Common myeloid progenitor, CD34-positive (primary cell): ENCODE data around the gene TLR5.
"Not testable (repeated sequence)": the region's sequence is repeated elsewhere in the genome, so short reads cannot be mapped to it uniquely, and the experiment has no call there.

ENCODE experiments used
- CTCF ChIA-PET: fragments of 350-600 bp; sonication (Branson Sonifier 250); formaldehyde crosslinking; loops from one replicate; lab custom pipeline; 2021; ENCODE audit warnings: antibody characterized with exemption; lab: Charles Lee
- POLR2A ChIA-PET: fragments of 350-600 bp; sonication (Branson Sonifier 250); formaldehyde crosslinking; loops from one replicate; lab custom pipeline; 2021; ENCODE audit warnings: antibody characterized with exemption; lab: Charles Lee
- DNase-seq, 3 donors: peaks; one replicate each; pipeline versions ENCODE4 v3.0.0 to v3.0.0-alpha.2; 2013
- H3K27ac ChIP-seq, 2 experiments: 1 replicate in 1 of 2; 2 replicates in 1 of 2; pipeline ENCODE4 v1.7.0; 2013; ENCODE audit warnings: inconsistent platforms in 2 of 2, low read length in 2 of 2, mild to moderate bottlenecking in 2 of 2, low read depth in 1 of 2, moderate library complexity in 1 of 2; ENCODE audit not compliant: severe bottlenecking in 2 of 2, insufficient read depth in 1 of 2, poor library complexity in 1 of 2
- H3K27me3 ChIP-seq, 5 experiments: replicated peaks in 2 of 5; 1 replicate in 3 of 5; 2 replicates in 2 of 5; pipeline versions ENCODE4 v1.6.1 to v1.7.0; 2013; ENCODE audit warnings: low read length in 4 of 5, mild to moderate bottlenecking in 2 of 5, moderate library complexity in 2 of 5, inconsistent platforms in 1 of 5; ENCODE audit not compliant: insufficient read depth in 5 of 5, control insufficient read depth in 4 of 5
- H3K36me3 ChIP-seq, 4 experiments: 1 replicate in 2 of 4; 2 replicates in 2 of 4; pipeline versions ENCODE4 v1.6.1 to v1.7.0; 2013; ENCODE audit warnings: low read length in 3 of 4, control low read depth in 1 of 4, mild to moderate bottlenecking in 1 of 4; ENCODE audit not compliant: control insufficient read depth in 4 of 4, insufficient read depth in 4 of 4
- H3K4me1 ChIP-seq, 4 experiments: 1 replicate in 3 of 4; 2 replicates in 1 of 4; pipeline versions ENCODE4 v1.6.1 to v1.7.1; 2013; ENCODE audit warnings: low read length in 3 of 4, mild to moderate bottlenecking in 3 of 4, control low read depth in 1 of 4, inconsistent platforms in 1 of 4, moderate library complexity in 1 of 4; ENCODE audit not compliant: control insufficient read depth in 4 of 4, insufficient read depth in 4 of 4; ENCODE audit errors: control extremely low read depth in 1 of 4
- H3K4me3 ChIP-seq, 7 experiments: 1 replicate in 4 of 7; 2 replicates in 3 of 7; pipeline versions ENCODE4 v1.5.1 to v1.7.0; 2013; ENCODE audit warnings: mild to moderate bottlenecking in 7 of 7, low read length in 6 of 7, moderate library complexity in 6 of 7, inconsistent platforms in 2 of 7, low read depth in 2 of 7, control low read depth in 1 of 7; ENCODE audit not compliant: insufficient read depth in 4 of 7, control insufficient read depth in 1 of 7; ENCODE audit errors: extremely low read depth in 1 of 7
- H3K9me3 ChIP-seq, 5 experiments: 1 replicate in 4 of 5; 2 replicates in 1 of 5; pipeline versions ENCODE4 v1.6.1 to v1.7.1; 2013; ENCODE audit warnings: low read length in 4 of 5, mild to moderate bottlenecking in 2 of 5, inconsistent platforms in 1 of 5, low read depth in 1 of 5, moderate library complexity in 1 of 5; ENCODE audit not compliant: control insufficient read depth in 4 of 5, insufficient read depth in 2 of 5; ENCODE audit errors: control extremely low read depth in 1 of 5
- WGBS: methylation state at CpG from one replicate; pipeline ENCODE4 v1.1.5; 2013; ENCODE audit not compliant: insufficient coverage; 5-methylcytosine and 5-hydroxymethylcytosine counted together

Gene TLR5

DNA sequence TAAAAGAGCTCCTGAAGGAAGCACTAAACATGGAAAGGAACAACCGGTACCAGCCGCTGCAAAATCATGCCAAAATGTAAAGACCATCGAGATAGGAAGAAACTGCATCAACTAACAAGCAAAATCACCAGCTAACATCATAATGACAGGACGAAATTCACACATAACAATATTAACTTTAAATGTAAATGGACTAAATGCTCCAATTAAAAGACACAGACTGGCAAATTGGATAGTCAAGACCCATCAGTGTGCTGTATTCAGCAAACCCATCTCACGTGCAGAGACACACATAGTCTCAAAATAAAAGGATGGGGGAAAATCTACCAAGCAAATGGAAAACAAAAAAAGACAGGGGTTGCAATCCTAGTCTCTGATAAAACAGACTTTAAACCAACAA, 26.4 kb upstream of the TLR5 start:
- H3K27me3 ChIP-seq, H3K27ac ChIP-seq, POLR2A ChIA-PET, H3K36me3 ChIP-seq, H3K9me3 ChIP-seq, H3K4me3 ChIP-seq, H3K4me1 ChIP-seq, DNase-seq: not testable (repeated sequence)
- WGBS = no CpG with 5 or more reads among the region's 5 CpGs
- CTCF ChIA-PET = interaction anchor here (0.7 kb wide), 1 partner anchor 78 kb away, joined by 3 read pairs; no protein-coding TSS in a partner anchor

DNA sequence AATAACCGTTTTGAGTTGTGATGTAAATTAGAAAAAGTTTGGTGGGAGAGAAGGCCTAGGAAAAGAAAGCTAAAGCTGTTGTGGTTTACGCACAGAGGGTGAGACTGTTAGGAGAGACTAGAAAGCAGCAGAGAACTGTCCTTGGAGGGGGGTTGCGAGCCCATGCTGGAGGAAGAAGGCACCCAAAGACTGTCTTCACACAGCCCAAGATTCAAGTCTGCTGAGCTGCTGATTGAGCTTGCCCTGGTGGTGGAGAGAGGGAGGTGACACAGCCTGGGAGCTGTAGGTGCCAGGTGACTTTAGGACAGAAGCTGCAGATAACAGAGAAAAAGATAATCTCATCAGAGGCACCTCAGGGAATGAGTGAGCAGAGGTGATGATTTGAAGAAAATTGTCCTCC, 18.3 kb upstream of the TLR5 start:
- no peak overlapping the region for H3K4me3 ChIP-seq
- no peak overlapping the region for H3K27ac ChIP-seq
- no peaks in the 10 kb centered on the region for H3K36me3 ChIP-seq
- peaks cover 0 to 8% (median 0%) of the 10 kb centered on the region in 5 experiments for H3K27me3 ChIP-seq
- H3K9me3 ChIP-seq = no peaks in the 10 kb centered on the region
- POLR2A ChIA-PET = no interaction called here
- H3K4me1 ChIP-seq = no peaks in the 10 kb centered on the region
- CTCF ChIA-PET = interaction anchor here (1.0 kb wide), 1 partner anchor 11 kb away, joined by 3 read pairs; no protein-coding TSS in a partner anchor
- no peak for DNase-seq
- WGBS = 94% methylated on average over 3 of the region's 3 CpGs

DNA sequence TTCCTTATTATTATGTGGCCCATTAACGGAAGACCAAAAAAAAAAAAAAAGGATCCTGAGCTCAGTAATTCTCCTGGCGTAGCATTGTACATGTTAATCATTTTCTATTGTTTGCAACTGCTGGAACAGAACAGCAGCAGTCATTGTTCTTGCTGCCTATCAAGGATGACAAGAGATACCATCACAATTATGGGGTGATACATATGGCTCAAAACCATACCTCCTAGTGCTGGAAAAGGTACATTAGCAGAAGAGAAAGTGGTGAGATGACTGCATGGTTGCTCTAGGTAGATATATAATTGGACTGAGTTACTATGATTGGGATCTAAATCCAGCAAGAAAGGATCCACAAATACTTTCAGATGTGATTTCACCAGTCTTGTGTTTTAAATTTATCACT, 13.3 kb upstream of the TLR5 start:
- Histone ChIP-seq H3K27ac (no peak overlapping the region), H3K36me3 (no peaks in the 10 kb centered on the region), H3K9me3 (no peaks in the 10 kb centered on the region), H3K27me3 (peaks cover 0 to 9% (median 0%) of the 10 kb centered on the region in 5 experiments), H3K4me1 (peaks cover 0 to 10% (median 6%) of the 10 kb centered on the region in 4 experiments), H3K4me3 (no peak overlapping the region)
- ChIA-PET CTCF (interaction anchor here (1.2 kb wide), 1 partner anchor 16 kb away, joined by 3 read pairs; no protein-coding TSS in a partner anchor), POLR2A (no interaction called here)
- no peak for DNase-seq
- 86% methylated on average over 1 of the region's 2 CpGs for WGBS

DNA sequence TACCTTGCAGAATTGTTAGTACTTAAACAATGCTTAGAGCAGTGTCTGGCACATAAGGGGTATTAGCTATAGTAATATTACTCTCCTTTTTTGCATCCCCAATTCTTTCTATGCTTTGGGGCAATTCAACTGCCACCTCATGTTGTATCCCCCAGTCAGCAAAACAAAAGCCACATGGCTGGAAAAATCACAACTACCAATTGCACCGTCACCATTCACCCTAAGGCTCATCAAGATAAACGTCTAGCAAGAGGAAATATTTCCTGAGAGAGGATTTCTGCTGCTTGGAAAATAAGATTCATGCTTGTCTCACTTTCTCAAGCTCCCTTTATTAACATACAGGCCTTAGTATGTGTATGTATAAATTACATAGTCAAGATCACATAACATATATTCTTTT, 12.1 kb upstream of the TLR5 start:
- CTCF ChIA-PET = interaction anchor here (1.2 kb wide), 1 partner anchor 14 kb away, joined by 3 read pairs; no protein-coding TSS in a partner anchor
- H3K4me3 ChIP-seq = no peak overlapping the region
- peaks cover 0 to 8% (median 0%) of the 10 kb centered on the region in 5 experiments for H3K27me3 ChIP-seq
- H3K4me1 ChIP-seq = peaks cover 0 to 10% (median 6%) of the 10 kb centered on the region in 4 experiments
- no peaks in the 10 kb centered on the region for H3K9me3 ChIP-seq
- DNase-seq = no peak
- WGBS = no CpG with 5 or more reads among the region's 2 CpGs
- H3K27ac ChIP-seq = no peak overlapping the region
- POLR2A ChIA-PET = no interaction called here
- H3K36me3 ChIP-seq = no peaks in the 10 kb centered on the region

DNA sequence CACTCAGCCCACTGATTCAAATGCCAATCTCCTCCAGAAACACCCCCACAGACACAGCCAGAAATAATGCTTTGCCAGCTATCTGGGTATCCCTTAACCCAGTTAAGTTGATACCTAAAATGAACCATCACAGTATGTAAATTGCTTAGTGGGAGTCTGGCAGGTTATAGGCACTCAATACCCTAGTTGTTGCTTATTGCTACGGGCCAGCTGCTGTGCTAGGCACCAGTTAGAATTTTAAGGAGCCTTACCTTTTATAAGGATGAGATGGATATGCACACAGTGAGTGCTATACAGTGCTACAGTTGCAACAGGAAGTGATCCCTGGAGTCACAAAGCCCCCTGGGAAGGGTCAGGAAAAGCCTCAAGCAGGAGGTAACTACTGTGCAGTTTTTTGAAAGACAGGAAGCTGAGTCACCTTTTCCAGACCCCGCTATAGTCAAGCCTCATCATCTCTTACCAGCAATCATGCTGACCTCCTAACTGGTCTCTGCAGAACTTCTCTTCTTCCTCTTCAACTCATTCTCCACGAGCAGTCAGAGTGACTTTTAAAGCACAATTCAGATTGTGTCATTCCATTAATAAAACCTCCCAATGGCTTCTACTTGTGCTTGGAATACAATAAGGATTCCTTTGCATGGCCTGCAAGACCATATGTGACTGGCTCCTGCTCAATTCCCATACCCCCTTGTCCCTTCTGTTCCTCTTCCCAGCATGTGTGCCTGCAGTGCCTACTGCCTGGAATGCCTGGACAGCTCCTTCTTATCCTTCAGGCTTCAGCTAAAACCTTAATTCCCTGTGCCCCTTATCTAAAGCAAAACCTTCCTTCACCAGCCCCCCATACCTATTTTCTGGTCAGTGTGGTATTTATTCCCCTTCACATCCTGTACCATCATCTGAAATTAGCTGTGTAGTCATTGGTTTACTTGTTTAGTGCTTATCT, 10.4 kb upstream of the TLR5 start:
- no peak overlapping the region for H3K27ac ChIP-seq
- WGBS = 33% methylated on average over 3 of the region's 3 CpGs

DNA sequence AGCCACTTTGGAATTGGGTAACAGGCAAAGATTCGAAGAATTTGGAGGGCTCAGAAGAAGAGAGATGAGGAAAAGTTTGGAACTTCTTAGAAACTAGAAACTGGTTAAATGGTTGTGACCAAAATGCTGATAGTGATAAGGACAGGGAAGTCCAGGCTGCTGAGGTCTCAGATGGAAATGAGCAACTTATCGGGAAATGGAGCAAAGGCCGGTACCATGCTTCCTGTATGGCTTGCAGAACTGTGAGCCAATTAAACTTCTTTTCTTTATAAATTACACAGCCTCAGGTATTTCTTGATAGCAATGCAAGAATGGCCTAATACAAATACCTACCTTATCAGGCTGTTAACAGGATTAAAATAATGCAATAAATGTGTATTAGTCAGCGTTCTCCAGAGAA, 9.4 kb upstream of the TLR5 start:
- POLR2A ChIA-PET = no interaction called here
- no peak for DNase-seq
- CTCF ChIA-PET = interaction anchor here (1.2 to 2.0 kb wide), 2 partner anchors 17 to 28 kb away, joined by 3 to 6 read pairs; no protein-coding TSS in a partner anchor
- H3K9me3 ChIP-seq = peaks cover 2 to 8% (median 5%) of the 10 kb centered on the region in 5 experiments
- H3K4me3 ChIP-seq = no peak overlapping the region
- H3K27me3 ChIP-seq = peaks cover 0 to 4% (median 0%) of the 10 kb centered on the region in 5 experiments
- peaks cover 0 to 10% (median 6%) of the 10 kb centered on the region in 4 experiments for H3K4me1 ChIP-seq
- H3K36me3 ChIP-seq = no peaks in the 10 kb centered on the region
- no peak overlapping the region for H3K27ac ChIP-seq
- WGBS = 100% methylated on average over 4 of the region's 4 CpGs

More for the DNA sequence above, 10.4 kb upstream of the TLR5 start:
- peaks cover 0 to 4% (median 0%) of the 10 kb centered on the region in 5 experiments for H3K27me3 ChIP-seq
- H3K36me3 ChIP-seq = no peaks in the 10 kb centered on the region
- POLR2A ChIA-PET = no interaction called here
- H3K4me1 ChIP-seq = peaks cover 0 to 10% (median 6%) of the 10 kb centered on the region in 4 experiments
- DNase-seq = peak in 2 of 3 donors; percentile 52
- no peak overlapping the region for H3K4me3 ChIP-seq
- CTCF ChIA-PET = interaction anchor here (1.1 to 2.0 kb wide), 2 partner anchors 18 to 30 kb away, joined by 3 to 6 read pairs; no protein-coding TSS in a partner anchor
- no peaks in the 10 kb centered on the region for H3K9me3 ChIP-seq
